AG20443 (cell line): ENCODE results near the gene MCM5.
A peak's percentile ranks its signal among the peaks of the same experiment; 100 is the strongest.

Source experiments
- DNase-seq: peaks from one replicate; pipeline ENCODE4 v3.0.0; 2012; ENCODE audit warnings: low spot score, mixed read lengths

The MCM5 gene

DNA sequence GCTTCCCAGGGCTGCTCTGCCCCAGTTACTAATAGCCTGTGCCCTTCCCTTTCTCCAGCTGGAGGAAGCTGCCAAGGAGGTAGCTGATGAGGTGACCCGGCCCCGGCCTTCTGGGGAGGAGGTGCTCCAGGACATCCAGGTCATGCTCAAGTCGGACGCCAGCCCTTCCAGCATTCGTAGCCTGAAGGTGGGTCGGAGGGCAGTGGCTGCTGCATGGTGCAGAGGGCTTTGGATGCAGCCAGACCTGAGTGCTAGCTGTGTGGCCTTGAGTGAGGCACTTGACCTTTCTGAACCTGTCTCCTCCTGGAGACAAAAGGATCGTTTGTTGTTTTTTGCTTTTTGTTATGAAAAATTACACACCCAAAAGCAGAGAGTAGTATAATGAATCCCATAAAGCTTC lies 3.4 kb downstream of the MCM5 start:
- DNase-seq: no peak

DNA sequence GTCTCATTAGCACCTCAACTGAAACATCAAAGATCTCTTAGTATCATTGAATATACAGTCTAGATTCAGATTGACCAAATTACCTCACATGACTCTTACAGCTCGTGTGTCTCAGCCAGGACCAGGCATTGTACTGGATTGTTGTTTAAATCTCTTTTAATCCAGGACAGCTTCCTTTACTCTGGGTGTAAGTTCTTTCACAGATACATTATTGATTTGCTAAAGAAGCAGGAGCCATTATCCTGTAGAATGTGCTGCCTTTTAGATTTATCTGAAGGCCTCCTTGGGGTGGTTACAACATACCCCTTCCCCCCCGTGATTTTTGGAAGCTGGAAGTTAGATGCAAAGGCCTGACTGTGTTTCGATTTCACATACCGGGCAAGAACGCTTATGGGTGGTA lies 4.2 kb downstream of the MCM5 start:
- no peak for DNase-seq

DNA sequence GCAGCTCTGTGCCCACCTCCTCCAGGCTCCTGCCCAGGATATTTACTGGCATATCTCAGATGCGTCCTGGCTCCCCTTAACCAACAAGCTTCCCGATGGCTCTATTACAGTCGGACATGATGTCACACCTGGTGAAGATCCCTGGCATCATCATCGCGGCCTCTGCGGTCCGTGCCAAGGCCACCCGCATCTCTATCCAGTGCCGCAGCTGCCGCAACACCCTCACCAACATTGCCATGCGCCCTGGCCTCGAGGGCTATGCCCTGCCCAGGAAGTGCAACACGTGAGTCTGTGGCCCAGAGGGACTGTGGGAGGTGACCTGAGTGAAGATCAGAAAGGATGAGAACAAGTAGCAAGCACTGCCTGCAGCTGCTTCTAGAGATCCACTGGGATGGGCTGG lies 6.5 kb downstream of the MCM5 start:
- no peak for DNase-seq

DNA sequence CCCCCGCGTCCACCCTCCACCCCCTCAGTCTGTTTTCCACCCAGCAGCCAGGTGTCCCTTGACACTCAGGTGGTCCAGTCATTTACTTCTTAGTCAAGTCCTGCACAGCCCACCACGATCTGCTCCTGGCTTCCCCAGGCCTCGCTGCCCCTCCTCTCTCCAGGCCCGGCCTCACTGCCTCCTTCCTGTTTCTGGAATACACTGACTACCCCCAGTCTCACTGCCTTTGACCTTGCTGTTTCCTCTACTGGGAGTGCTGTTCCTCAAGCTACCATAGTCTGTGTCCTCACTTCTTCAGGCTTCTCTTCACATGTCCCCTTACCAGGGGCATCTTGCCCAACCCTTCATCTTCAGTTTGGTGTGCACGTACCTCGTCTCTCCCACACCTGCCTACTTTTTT lies 7.4 kb downstream of the MCM5 start:
- no peak for DNase-seq

DNA sequence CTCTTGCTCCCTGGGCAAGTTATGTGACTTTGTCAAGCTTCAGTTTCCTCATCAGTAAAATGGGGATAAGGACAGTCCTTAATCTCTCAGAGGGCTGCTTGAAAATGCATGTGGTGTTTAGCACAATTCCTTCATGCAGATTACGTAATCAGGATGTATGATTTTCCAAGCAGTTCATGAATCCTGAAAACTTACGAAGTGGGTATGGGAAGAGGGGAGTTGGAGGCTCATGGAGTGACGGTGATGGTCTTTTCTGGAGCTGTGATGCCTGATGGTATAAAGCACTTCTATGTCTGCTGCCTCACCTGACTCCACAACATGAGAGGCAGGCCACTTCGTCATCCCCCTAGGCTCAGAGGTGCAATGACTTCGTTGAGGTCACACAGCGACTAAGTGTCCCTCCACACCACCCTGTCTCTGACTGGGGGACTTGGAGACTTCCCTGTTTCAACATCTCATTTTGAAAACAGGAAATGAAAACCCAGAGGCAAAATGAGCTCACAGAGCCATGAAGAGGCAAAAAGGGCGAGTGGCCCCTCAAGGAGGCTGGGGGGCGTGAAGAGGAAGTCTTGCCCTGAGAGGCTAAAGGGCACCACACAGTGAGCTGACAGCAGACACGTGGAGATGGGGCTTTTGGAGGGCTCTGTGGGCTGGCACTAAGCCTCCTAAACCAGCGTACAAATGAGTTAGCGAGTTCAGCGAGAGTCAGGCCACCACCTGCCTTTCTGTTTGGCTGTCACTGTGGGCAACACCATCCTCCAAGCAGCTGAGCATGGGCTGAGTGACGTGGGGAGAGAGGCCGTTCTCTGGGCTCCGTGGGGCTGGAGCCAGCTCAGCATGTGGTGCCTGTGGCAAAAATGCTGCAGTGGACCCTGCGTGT lies 10.1 kb downstream of the MCM5 start:
- DNase-seq: no peak

DNA sequence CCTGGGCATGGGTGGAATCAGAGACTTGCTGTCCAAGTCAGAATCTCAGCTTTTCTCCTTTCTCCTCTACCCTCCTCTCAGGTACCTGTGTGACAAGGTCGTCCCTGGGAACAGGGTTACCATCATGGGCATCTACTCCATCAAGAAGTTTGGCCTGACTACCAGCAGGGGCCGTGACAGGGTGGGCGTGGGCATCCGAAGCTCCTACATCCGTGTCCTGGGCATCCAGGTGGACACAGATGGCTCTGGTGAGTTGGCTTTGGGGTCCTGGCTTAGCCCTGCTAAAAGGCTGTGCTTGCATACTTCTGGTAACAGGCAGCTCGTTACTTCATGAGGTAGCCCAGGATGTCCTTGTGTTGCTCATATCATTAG lies 10.7 kb downstream of the MCM5 start:
- DNase-seq: no peak

DNA sequence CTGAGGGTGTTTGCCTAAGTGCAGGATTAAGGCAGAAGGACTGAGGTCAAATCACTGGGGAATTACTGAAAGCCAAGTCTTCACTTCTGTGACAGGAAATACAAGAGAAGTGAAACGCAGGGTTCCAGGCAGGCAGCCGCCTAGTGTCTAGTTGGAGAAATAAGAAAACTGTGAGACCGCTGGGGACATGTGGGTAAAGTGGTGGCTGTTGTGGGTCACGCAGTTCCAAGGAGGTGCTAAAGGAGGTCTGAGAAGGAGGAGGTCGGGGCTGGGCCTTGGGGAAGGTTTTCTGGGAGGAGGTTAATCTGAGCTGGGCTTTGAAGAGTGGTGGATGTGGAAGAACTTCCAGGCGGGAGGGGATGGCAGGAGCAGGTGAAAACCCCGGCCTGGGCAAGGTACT lies 11.2 kb downstream of the MCM5 start:
- DNase-seq: no peak

DNA sequence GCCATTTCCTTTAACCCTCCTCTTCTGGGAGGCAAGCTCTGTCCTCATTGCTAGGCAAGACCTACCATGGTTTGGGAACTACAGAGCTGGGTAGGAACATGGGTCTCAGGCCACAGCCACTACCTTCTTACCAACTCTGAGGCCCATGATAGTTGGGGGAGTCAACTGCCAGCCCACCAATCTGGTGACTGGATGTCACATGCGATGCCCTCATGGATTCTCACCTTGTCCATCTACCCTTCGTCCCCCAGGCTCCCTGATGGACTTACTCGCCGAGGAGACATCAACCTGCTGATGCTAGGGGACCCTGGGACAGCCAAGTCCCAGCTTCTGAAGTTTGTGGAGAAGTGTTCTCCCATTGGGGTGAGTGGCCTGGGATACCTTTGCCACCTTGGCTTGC lies 13.7 kb downstream of the MCM5 start:
- no peak for DNase-seq

DNA sequence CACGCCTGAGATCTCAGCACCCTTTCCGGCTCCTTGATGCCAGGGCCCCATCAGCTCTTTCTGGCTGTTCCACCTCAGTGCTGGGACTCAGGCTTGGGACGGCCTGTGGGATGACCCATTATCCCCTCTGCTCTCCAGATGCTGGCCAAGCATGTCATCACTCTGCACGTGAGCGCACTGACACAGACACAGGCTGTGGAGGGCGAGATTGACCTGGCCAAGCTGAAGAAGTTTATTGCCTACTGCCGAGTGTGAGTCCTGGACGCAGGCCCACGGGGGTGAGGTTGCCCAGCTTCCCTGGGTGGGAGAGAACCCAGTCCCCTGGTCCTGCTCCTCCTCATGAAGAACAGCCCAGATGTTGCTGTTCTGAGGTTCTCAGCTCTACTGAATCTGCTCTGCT lies 17.7 kb downstream of the MCM5 start:
- DNase-seq: no peak

DNA sequence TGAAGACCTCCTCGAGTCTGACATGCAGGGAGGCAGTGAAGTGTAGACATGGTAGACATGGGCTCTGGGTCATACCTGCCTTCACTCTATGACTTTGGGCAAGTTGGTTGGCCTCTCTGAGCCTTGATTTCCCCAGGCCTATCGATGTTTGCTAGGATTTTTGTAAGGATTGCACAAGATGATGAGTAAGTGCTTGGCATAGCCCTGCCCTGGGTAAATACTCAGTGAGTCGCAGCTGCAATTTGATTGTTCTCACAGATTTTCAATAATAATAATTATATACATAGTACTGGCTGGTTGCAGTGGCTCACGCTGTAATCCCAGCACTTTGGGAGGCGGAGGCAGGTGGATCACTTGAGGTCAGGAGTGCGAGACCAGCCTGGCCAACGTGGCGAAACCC lies 18.1 kb downstream of the MCM5 start:
- DNase-seq: peak; percentile 64

DNA sequence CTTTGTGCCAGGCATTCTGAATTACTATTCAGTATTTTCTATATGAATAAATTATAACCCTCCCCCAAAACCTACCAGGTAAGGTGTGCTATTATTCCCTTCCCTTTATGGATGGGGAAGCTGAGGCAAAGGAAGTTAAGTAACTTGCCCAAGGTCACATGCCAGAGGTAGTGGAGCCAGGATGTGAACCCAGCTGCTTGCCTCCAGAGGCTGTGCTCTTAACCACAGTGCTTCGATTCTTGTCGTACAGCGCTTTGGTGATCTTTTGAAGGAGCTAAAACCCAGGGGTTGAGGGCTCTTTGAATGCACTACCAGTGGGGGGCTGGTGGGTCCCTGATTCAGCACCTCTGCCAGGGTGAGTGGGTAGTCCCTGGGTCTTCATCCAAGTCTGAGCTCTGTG lies 18.8 kb downstream of the MCM5 start:
- DNase-seq: no peak

DNA sequence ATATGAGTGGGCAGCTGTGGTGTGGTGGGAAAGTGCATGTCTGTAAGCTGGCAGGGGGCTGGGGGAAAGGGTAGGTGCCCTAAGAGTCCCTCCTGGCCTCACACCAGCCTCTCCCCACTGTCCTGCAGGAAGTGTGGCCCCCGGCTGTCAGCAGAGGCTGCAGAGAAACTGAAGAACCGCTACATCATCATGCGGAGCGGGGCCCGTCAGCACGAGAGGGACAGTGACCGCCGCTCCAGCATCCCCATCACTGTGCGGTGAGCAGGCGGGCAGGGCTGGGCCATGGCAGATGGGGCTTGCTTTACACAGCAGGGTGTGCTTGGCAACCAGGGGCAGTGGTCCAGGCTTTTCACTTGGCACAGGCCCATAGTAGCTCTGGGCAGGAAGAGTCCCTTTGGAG lies 19.8 kb downstream of the MCM5 start:
- DNase-seq: no peak

DNA sequence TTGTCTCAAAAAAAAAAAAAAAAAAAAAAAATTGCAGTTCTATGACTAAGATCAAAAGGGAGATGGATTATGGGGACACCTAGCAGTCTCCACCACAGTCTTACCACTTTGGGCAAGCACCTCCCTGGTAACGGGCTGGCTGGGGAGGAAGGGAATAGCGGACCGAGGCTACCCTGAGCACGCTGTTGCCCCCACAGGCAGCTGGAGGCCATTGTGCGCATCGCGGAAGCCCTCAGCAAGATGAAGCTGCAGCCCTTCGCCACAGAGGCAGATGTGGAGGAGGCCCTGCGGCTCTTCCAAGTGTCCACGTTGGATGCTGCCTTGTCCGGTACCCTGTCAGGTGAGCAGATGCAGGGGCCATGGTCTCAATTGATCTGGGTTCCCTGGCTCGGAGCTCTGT lies 21.2 kb downstream of the MCM5 start:
- no peak for DNase-seq

DNA sequence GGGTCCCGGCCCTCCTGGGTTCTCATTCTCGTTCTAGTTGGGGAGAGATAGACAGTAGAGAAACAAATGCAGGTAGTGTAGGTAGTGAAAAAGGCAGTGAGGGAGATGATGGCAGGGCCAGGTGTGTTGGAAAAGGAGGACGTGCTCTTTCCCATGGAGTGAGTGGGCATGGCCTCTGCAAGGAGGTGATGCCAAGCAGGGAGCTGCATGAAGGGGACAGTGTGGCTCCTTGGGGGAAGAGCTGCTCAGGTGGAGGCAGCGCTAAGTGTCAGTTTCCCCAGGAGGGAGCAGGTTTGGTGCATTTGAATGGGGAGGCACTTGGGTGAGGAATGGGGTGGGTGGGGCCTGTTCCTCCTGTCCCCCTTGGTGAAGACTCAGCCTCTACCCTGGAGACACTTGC lies 22.2 kb downstream of the MCM5 start:
- no peak for DNase-seq

DNA sequence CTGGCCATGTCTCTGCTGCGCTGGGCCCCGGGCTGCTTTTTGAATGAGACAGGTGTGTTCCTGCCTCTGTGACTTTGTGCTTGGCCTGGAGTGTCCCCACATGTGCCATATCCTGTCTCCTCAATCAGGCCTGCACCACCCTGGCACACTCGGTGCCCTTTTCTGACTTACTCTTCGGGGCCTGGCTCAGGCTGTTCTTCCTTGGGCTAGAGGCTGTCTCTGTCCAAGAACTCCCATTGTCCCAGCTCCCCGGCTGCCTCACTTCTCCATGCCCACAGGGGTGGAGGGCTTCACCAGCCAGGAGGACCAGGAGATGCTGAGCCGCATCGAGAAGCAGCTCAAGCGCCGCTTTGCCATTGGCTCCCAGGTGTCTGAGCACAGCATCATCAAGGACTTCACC lies 23.0 kb downstream of the MCM5 start:
- no peak for DNase-seq

DNA sequence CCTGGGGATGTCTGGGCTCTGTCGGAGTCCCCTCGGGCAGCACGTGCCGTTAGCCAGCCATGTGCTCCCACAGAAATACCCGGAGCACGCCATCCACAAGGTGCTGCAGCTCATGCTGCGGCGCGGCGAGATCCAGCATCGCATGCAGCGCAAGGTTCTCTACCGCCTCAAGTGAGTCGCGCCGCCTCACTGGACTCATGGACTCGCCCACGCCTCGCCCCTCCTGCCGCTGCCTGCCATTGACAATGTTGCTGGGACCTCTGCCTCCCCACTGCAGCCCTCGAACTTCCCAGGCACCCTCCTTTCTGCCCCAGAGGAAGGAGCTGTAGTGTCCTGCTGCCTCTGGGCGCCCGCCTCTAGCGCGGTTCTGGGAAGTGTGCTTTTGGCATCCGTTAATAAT lies 24.1 kb downstream of the MCM5 start:
- DNase-seq: no peak

DNA sequence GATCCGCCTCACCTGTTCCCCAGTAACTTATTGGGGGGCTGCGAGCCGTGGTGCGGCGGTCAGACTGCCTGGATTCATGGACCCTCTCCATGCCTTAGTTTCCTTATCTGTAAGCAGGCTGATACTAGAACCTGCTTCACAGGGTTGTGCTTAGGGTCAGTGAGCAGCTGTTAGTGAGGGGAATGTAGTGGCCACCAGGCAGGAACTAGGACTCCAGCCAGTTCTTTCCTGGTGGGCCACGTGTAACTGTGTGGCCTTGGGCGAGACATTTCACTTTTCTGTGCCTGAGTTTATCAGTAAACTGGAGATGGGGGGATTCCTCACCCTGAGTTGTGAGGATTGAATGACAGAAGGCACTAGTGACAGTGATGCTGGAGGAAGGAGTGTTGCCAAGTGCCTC lies 24.8 kb downstream of the MCM5 start:
- no peak for DNase-seq

DNA sequence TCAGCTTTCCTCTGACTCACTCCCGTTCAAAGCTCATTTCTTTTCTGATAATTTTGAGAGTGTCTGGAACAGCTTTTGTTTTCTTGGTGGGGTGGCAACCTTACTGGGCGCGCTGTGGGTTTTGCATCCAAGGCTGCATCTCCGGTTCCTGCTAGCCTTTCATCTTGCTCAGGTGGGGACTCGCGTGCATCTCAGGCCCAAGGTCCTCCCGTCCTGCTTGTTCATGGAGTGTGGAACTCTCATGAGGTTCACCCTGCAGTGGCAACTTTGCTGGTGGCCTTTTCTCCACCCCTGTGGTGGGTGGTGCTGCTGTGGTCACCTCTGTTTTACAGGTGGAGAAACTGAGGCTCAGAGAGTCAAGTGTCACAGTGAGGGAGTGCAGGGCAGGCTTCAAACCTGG lies 25.6 kb downstream of the MCM5 start:
- DNase-seq: no peak

DNA sequence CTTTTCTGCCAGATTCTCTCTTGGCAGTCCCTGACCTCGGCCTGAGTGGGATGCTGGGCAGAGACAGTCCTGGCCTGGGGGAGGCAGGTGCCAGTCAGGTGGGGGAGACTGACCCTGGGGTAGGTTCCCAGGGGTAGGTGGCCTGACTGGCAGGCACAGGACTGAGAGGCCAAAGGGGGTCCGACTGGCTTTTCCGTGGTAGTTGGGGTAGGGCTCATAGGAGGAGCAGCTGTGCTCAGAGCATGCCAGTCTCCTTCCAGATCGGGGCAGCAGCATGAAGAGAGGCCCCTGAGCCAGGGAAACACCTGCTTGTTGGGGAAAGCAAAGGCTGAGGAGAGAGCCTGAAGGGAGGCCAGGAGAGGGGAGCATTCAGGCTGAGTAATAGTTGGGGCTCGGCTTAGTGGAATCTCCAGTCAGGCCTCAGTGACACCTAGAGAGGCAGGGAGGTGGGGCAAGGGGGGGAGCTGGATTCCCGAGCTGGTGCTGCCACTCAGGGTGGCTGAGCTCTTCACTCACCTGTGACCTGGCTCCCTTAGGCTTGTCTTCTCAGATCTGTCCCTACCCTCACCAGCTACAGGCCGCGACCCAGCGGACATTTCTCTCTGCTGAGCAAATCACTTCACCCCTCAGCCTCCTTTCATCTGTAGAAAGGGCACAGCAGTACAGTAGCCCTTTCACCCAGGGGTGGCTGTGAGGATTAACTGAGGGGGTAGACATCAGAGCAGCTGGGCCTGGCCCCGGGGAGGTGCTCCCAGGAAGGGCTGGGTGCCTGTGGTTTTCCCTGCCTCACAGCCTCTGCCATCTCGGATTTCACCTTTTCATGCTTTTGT lies 26.2 kb downstream of the MCM5 start:
- DNase-seq: no peak

DNA sequence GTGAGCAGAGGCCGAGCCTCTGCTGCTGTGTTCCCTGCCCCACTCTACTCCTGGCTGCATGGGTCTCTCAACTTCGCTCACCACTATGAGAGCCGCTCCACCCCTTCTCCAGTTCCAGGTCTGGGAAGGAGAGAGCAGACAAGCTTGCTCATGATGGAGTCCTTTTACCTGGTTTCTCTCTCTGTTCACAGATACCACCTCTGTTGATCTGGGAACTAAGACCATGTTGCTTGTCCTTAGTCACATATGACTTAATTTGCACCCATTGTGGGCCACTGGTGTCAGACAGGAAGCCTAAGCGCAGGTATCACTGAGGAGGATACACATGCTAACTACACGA lies 26.8 kb downstream of the MCM5 start:
- no peak for DNase-seq

DNA sequence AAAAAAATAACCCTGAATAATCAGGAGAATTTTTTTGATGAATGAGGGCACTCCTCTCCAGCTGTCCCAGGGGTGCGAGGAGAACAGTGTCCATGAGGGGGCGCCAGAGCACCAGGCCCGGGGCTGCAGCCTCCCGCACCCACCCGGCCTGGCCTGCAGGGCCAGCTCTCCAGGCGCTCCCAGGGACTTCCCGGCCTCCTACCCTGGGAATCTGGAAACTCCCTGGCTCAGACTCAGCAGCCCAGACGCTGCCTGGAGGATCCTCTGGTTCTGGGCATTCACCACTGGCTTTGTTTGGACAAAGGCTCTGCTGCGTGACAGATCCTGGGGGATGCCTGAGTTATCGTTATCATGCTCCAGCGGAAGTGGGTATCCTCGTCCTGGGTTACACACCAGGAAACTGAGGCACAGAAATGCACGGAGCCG lies 31.0 kb downstream of the MCM5 start:
- peak; percentile 98 for DNase-seq

DNA sequence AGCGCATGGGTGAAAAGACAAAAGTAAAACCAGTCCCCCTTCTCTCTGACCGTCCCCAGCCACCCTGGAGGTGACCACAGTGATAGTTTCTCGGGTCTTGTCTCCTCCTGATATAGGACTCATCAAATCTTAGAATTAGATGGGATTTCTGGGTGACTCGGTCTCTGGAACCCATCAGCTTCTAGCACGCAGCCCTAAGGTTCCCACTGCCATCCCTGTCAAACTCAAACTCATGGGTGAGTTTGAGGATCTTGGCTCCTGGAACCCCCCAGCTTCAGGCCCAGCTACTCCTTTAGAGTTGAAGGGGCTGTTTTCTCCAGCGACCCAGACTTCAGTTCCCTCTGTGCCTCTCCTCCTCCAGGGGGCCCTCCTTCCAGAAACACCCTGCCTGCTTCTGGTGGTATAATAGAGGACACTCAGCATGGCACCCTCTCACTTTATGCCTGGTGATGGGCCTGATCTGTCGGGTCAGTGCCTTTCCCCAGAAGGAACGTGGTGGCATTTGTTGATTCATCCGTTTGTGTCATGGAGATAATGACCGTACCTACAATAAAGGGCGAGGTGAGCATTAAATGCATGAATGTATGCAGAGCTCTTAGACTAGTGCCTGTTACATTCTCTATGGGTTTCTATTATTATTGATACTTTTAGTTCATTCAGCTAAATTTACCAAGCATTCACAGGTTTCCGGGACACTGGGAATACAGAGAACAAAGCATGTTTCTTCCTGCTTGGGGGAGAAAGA lies 31.7 kb downstream of the MCM5 start:
- no peak for DNase-seq
